Measurements from ENCODE around the gene TMEM37.

The TMEM37 gene

GRCh38 chr2:119433636-119434327 lies 2.1 kb downstream of the TMEM37 start:
- no peak for DNase-seq (ENCODE audit: low read depth)

GRCh38 chr2:119434664-119435063 lies 3.0 kb downstream of the TMEM37 start:
- DNase-seq (ENCODE audit: low read depth) = no peak

- no peak for DNase-seq (ENCODE audit: low read depth)
These were observed 3.7 kb downstream of the TMEM37 start for GRCh38 chr2:119435081-119435952.

- no peak for DNase-seq (ENCODE audit: low read depth)
These were observed 4.3 kb downstream of the TMEM37 start for GRCh38 chr2:119435953-119436297.

- no peak for DNase-seq (ENCODE audit: low read depth)
These were observed 5.5 kb downstream of the TMEM37 start for GRCh38 chr2:119436993-119437772.

- no peak for DNase-seq (ENCODE audit: low read depth)
These were observed 6.5 kb downstream of the TMEM37 start for GRCh38 chr2:119438128-119438656.

- DNase-seq (ENCODE audit: low read depth) = no peak
These were observed 7.2 kb downstream of the TMEM37 start for GRCh38 chr2:119438726-119439284.

GRCh38 chr2:119439574-119440500 lies 8.2 kb downstream of the TMEM37 start:
- DNase-seq (ENCODE audit: low read depth) = no peak

- no peak for DNase-seq (ENCODE audit: low read depth)
These were observed 8.8 kb downstream of the TMEM37 start for GRCh38 chr2:119440501-119440870.

GRCh38 chr2:119440873-119441272 lies 9.2 kb downstream of the TMEM37 start:
- no peak for DNase-seq (ENCODE audit: low read depth)

GRCh38 chr2:119441376-119442225 lies 9.9 kb downstream of the TMEM37 start:
- DNase-seq (ENCODE audit: low read depth) = no peak

GRCh38 chr2:119442226-119442619 lies 10.6 kb downstream of the TMEM37 start:
- DNase-seq (ENCODE audit: low read depth) = no peak

- no peak for DNase-seq (ENCODE audit: low read depth)
These were observed 11.2 kb downstream of the TMEM37 start for GRCh38 chr2:119442850-119443249.

GRCh38 chr2:119446037-119446436 lies 14.4 kb downstream of the TMEM37 start:
- no peak for DNase-seq (ENCODE audit: low read depth)

GRCh38 chr2:119448427-119449141 lies 16.9 kb downstream of the TMEM37 start:
- no peak for DNase-seq (ENCODE audit: low read depth)

- DNase-seq (ENCODE audit: low read depth) = no peak
These were observed 17.9 kb downstream of the TMEM37 start for GRCh38 chr2:119449521-119449920.

GRCh38 chr2:119451336-119452050 lies 19.8 kb downstream of the TMEM37 start:
- no peak for DNase-seq (ENCODE audit: low read depth)

- DNase-seq (ENCODE audit: low read depth) = no peak
These were observed 22.4 kb downstream of the TMEM37 start for GRCh38 chr2:119453972-119454593.

All from fibroblast of gingiva (primary cell).